ENCODE data around the gene SMARCA1.
"Not testable (repeated sequence)": the region's sequence is repeated elsewhere in the genome, so short reads cannot be mapped to it uniquely, and the experiment has no call there.

SMARCA1 gene

GRCh38 chrX:129556806-129557315 is 33.6 kb upstream of the SMARCA1 start:
- H3K79me2 ChIP-seq (ENCODE audit: insufficient read depth, low read length), result no peaks in the 10 kb centered on the region
- H2AFZ ChIP-seq (ENCODE audit: low read length), result no peak overlapping the region
- H3K36me3 ChIP-seq (ENCODE audit: insufficient read depth, low read length), result 0 out of 2 replicates have a peak, but pooled peaks cover 5% of the 10 kb centered on the region
- H3K9me3 ChIP-seq (ENCODE audit: low read length), result no peaks in the 10 kb centered on the region
- H3K4me2 ChIP-seq (ENCODE audit: low read length), result no peak overlapping the region
- no peaks in the 10 kb centered on the region for H3K27me3 ChIP-seq (ENCODE audit: insufficient read depth, low read length)
- no peak overlapping the region for H3K9ac ChIP-seq (ENCODE audit: low read length)
- TF ChIP-seq CTCF (IDR thresholded peaks at IDR 0.05; ENCODE audit: low read length), result no peak
- TF ChIP-seq EZH2 (IDR thresholded peaks at IDR 0.05; ENCODE audit: borderline replicate concordance, low read length), result no peak
- H3F3A ChIP-seq (ENCODE audit: insufficient read depth, low read length), result no peaks in the 10 kb centered on the region
- H3K27ac ChIP-seq (ENCODE audit: low read depth, low read length, poor library complexity, severe bottlenecking), result no peak overlapping the region
- H3K9me2 ChIP-seq (ENCODE audit: low read depth, low read length), result no peaks in the 10 kb centered on the region
- no peak overlapping the region for H3K4me3 ChIP-seq (ENCODE audit: low read depth, low read length, poor library complexity, severe bottlenecking)
- H4K20me1 ChIP-seq (ENCODE audit: insufficient read depth, low read length), result no peaks in the 10 kb centered on the region
- peaks cover 13% of the 10 kb centered on the region for H3K4me1 ChIP-seq (ENCODE audit: insufficient read depth, low read length, severe bottlenecking)

- not testable (repeated sequence) for H3F3A ChIP-seq (ENCODE audit: insufficient read depth, low read length); H3K9me2 ChIP-seq (ENCODE audit: low read depth, low read length); H2AFZ ChIP-seq (ENCODE audit: low read length); H3K36me3 ChIP-seq (ENCODE audit: insufficient read depth, low read length); H3K4me2 ChIP-seq (ENCODE audit: low read length); H3K27ac ChIP-seq (ENCODE audit: low read depth, low read length, poor library complexity, severe bottlenecking); H3K27me3 ChIP-seq (ENCODE audit: insufficient read depth, low read length); H3K9me3 ChIP-seq (ENCODE audit: low read length); H4K20me1 ChIP-seq (ENCODE audit: insufficient read depth, low read length); H3K79me2 ChIP-seq (ENCODE audit: insufficient read depth, low read length); H3K4me3 ChIP-seq (ENCODE audit: low read depth, low read length, poor library complexity, severe bottlenecking); H3K9ac ChIP-seq (ENCODE audit: low read length)
- peaks cover 13% of the 10 kb centered on the region for H3K4me1 ChIP-seq (ENCODE audit: insufficient read depth, low read length, severe bottlenecking)
Observed at GRCh38 chrX:129554816-129555215, 31.5 kb upstream of the SMARCA1 start.

- Histone ChIP-seq H3K27ac (ENCODE audit: low read depth, low read length, poor library complexity, severe bottlenecking) (peak overlapping the region; percentile 40), H3F3A (ENCODE audit: insufficient read depth, low read length) (no peaks in the 10 kb centered on the region), H3K79me2 (ENCODE audit: insufficient read depth, low read length) (no peaks in the 10 kb centered on the region), H4K20me1 (ENCODE audit: insufficient read depth, low read length) (no peaks in the 10 kb centered on the region), H3K4me3 (ENCODE audit: low read depth, low read length, poor library complexity, severe bottlenecking) (no peak overlapping the region), H3K9me3 (ENCODE audit: low read length) (no peaks in the 10 kb centered on the region), H3K4me1 (ENCODE audit: insufficient read depth, low read length, severe bottlenecking) (peaks cover 13% of the 10 kb centered on the region), H3K9me2 (ENCODE audit: low read depth, low read length) (no peaks in the 10 kb centered on the region), H3K36me3 (ENCODE audit: insufficient read depth, low read length) (0 out of 2 replicates have a peak, but pooled peaks cover 4% of the 10 kb centered on the region), H2AFZ (ENCODE audit: low read length) (no peak overlapping the region), H3K9ac (ENCODE audit: low read length) (no peak overlapping the region), H3K4me2 (ENCODE audit: low read length) (no peak overlapping the region; the same call in 1 of the 2 replicates), H3K27me3 (ENCODE audit: insufficient read depth, low read length) (no peaks in the 10 kb centered on the region)
- no peak for TF ChIP-seq EZH2 (IDR thresholded peaks at IDR 0.05; ENCODE audit: borderline replicate concordance, low read length)
- no peak for TF ChIP-seq CTCF (IDR thresholded peaks at IDR 0.05; ENCODE audit: low read length)
Observed at GRCh38 chrX:129553619-129554288, 30.5 kb upstream of the SMARCA1 start.

- Histone ChIP-seq H3K27ac (ENCODE audit: low read depth, low read length, poor library complexity, severe bottlenecking) (no peak overlapping the region), H3K9ac (ENCODE audit: low read length) (no peak overlapping the region), H3F3A (ENCODE audit: insufficient read depth, low read length) (no peaks in the 10 kb centered on the region), H3K4me3 (ENCODE audit: low read depth, low read length, poor library complexity, severe bottlenecking) (no peak overlapping the region), H3K9me3 (ENCODE audit: low read length) (no peaks in the 10 kb centered on the region), H3K79me2 (ENCODE audit: insufficient read depth, low read length) (no peaks in the 10 kb centered on the region), H3K36me3 (ENCODE audit: insufficient read depth, low read length) (0 out of 2 replicates have a peak, but pooled peaks cover 4% of the 10 kb centered on the region), H3K4me1 (ENCODE audit: insufficient read depth, low read length, severe bottlenecking) (peaks cover 9% of the 10 kb centered on the region), H3K9me2 (ENCODE audit: low read depth, low read length) (no peaks in the 10 kb centered on the region), H4K20me1 (ENCODE audit: insufficient read depth, low read length) (no peaks in the 10 kb centered on the region), H3K4me2 (ENCODE audit: low read length) (no peak overlapping the region), H3K27me3 (ENCODE audit: insufficient read depth, low read length) (no peaks in the 10 kb centered on the region), H2AFZ (ENCODE audit: low read length) (no peak overlapping the region)
- TF ChIP-seq CTCF (IDR thresholded peaks at IDR 0.05; ENCODE audit: low read length) (no peak), EZH2 (IDR thresholded peaks at IDR 0.05; ENCODE audit: borderline replicate concordance, low read length) (no peak)
Observed at GRCh38 chrX:129549124-129549523, 25.8 kb upstream of the SMARCA1 start.
